ENCODE measurements around the gene CPA5.
"Not testable (repeated sequence)": the region's sequence is repeated elsewhere in the genome, so short reads cannot be mapped to it uniquely, and the experiment has no call there.

CPA5 gene

GRCh38 chr7:130369831-130370550 is 25.4 kb downstream of the CPA5 start:
- no peak for DNase-seq (ENCODE audit: low read depth)
- no peak for TF ChIP-seq CTCF (IDR thresholded peaks at IDR 0.05; ENCODE audit: insufficient read depth, low read depth, low read length, missing control alignments)
- H3K4me3 ChIP-seq (ENCODE audit: low read depth, low read length): no peak overlapping the region

- H3K4me3 ChIP-seq (ENCODE audit: low read depth, low read length): no peak overlapping the region
- no peak for TF ChIP-seq CTCF (IDR thresholded peaks at IDR 0.05; ENCODE audit: insufficient read depth, low read depth, low read length, missing control alignments)
- no peak for DNase-seq (ENCODE audit: low read depth)
Observed at GRCh38 chr7:130371046-130371445, 26.4 kb downstream of the CPA5 start.

- no peak for DNase-seq (ENCODE audit: low read depth)
- no peak overlapping the region for H3K4me3 ChIP-seq (ENCODE audit: low read depth, low read length)
- TF ChIP-seq CTCF (IDR thresholded peaks at IDR 0.05; ENCODE audit: insufficient read depth, low read depth, low read length, missing control alignments): no peak
Observed at GRCh38 chr7:130372402-130373165, 28.0 kb downstream of the CPA5 start.

- H3K4me3 ChIP-seq (ENCODE audit: low read depth, low read length): no peak overlapping the region
- DNase-seq (ENCODE audit: low read depth): no peak
- no peak for TF ChIP-seq CTCF (IDR thresholded peaks at IDR 0.05; ENCODE audit: insufficient read depth, low read depth, low read length, missing control alignments)
Observed at GRCh38 chr7:130374507-130374906, 29.9 kb downstream of the CPA5 start.

GRCh38 chr7:130376461-130376860 is 31.8 kb downstream of the CPA5 start:
- H3K4me3 ChIP-seq (ENCODE audit: low read depth, low read length); DNase-seq (ENCODE audit: low read depth): not testable (repeated sequence)

- no peak for TF ChIP-seq CTCF (IDR thresholded peaks at IDR 0.05; ENCODE audit: insufficient read depth, low read depth, low read length, missing control alignments)
- no peak for DNase-seq (ENCODE audit: low read depth)
- no peak overlapping the region for H3K4me3 ChIP-seq (ENCODE audit: low read depth, low read length)
Observed at GRCh38 chr7:130377178-130377577, 32.6 kb downstream of the CPA5 start.

GRCh38 chr7:130379019-130379418 is 34.4 kb downstream of the CPA5 start:
- TF ChIP-seq CTCF (IDR thresholded peaks at IDR 0.05; ENCODE audit: insufficient read depth, low read depth, low read length, missing control alignments): no peak
- no peak overlapping the region for H3K4me3 ChIP-seq (ENCODE audit: low read depth, low read length)
- no peak for DNase-seq (ENCODE audit: low read depth)
